Measurements from ENCODE around the gene CHCHD10.

- no peak for TF ChIP-seq CTCF (IDR thresholded peaks at IDR 0.05)
- TF ChIP-seq POLR2AphosphoS5 (IDR thresholded peaks at IDR 0.05) = no peak
These were observed 49.2 kb downstream of the CHCHD10 start for GRCh38 chr22:23718371-23719165.

Measured in upper lobe of left lung (tissue), 4 donors.